ENCODE data around the gene KLK15. TPM values are rescaled to one million over a fixed set of nuclear protein-coding genes. Genes with fewer than 3 reads are reported as not detected.

Gene KLK15
- total RNA-seq, 4 donors from 2014 or later = not detected

DNA sequence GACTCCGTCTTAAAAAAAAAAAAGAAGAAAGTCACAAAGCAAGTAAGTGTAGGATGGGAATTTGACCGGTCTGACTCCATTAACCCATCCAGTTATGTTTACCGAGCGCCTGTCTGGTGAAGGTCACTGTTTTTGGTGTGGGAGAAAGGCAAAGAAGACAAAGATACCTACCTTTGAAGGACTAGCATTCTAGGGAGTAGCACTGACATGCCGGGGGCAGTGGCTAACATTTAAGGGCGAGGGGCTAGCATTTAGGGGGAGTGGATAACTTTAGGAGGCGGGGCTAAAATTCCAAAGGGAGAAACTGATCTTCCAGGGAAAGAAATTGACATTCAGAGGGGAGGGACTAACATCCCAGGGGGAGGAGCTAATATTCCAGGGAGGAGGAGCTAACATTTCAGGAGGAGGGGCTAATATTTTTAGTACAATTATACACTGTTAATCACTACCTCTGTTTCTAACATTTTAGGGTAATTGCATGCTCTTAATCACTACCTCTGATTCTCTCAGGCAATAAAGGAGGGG, 54.4 kb downstream of the KLK15 start:
- ATAC-seq = no peak
- WGBS, 2 donors (ENCODE audit: low coverage in 1 of 2) = 30 to 51% methylated on average over 2 to 7 of the region's 7 CpGs
- peaks cover 95% of the 10 kb centered on the region for H3K27me3 ChIP-seq

DNA sequence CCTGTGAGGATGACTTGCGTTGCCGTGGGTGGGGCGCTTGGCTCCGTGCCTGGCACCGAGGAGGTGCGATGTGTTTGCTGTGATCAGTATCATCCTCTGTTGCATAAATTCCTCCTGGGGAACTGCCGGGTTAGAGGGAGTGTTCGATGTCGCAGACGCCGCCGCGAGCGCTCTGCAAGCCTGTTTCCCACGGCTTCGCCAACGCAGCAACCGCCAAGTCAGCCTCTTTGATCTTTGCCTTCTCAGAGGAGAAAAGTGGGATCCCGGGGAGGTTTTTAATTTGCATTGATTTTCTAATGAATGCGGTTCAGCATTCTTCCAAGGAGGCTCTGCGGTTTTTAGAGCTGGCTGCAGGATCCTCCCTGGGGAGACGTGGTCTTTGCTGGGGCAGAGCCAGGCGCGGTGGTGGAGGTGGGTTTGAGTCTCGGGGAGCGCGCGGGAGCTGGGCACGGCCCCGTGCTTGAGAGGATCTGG, 55.5 kb downstream of the KLK15 start:
- Histone ChIP-seq H3K36me3 (no peaks in the 10 kb centered on the region), H3K9me3 (peaks cover 0 to 13% (median 0%) of the 10 kb centered on the region in 3 donors), H3K27me3 (peaks cover 100% of the 10 kb centered on the region), H3K4me3 (no peak overlapping the region), H3K4me1 (no peaks in the 10 kb centered on the region), H3K27ac (no peak overlapping the region)
- 0% methylated on average over 6 to 7 of the region's 30 CpGs for WGBS, 2 donors (ENCODE audit: low coverage in 1 of 2)
- ATAC-seq = no peak
- TF ChIP-seq CTCF (IDR thresholded peaks at IDR 0.05) (no peak), EP300 (IDR thresholded peaks at IDR 0.05) (no peak), POLR2A (IDR thresholded peaks at IDR 0.05) (no peak), POLR2AphosphoS5 (IDR thresholded peaks at IDR 0.05) (no peak)

More for the DNA sequence above, 54.4 kb downstream of the KLK15 start:
- Histone ChIP-seq H3K4me1 (peaks cover 0 to 4% (median 0%) of the 10 kb centered on the region in 3 donors), H3K36me3 (no peaks in the 10 kb centered on the region), H3K9me3 (peaks cover 0 to 13% (median 0%) of the 10 kb centered on the region in 3 donors), H3K27ac (no peak overlapping the region), H3K4me3 (no peak overlapping the region)
- TF ChIP-seq POLR2A (IDR thresholded peaks at IDR 0.05) (no peak), CTCF (IDR thresholded peaks at IDR 0.05) (no peak), EP300 (IDR thresholded peaks at IDR 0.05) (no peak), POLR2AphosphoS5 (IDR thresholded peaks at IDR 0.05) (no peak)

- ATAC-seq = no peak
- Histone ChIP-seq H3K9me3 (peaks cover 0 to 18% (median 0%) of the 10 kb centered on the region in 3 donors), H3K4me3 (no peak overlapping the region), H3K36me3 (no peaks in the 10 kb centered on the region), H3K27me3 (peaks cover 100% of the 10 kb centered on the region), H3K4me1 (no peaks in the 10 kb centered on the region), H3K27ac (no peak overlapping the region)
- 43 to 48% methylated on average over 3 to 4 of the region's 4 CpGs for WGBS, 2 donors (ENCODE audit: low coverage in 1 of 2)
- TF ChIP-seq POLR2AphosphoS5 (IDR thresholded peaks at IDR 0.05) (no peak), EP300 (IDR thresholded peaks at IDR 0.05) (no peak), POLR2A (IDR thresholded peaks at IDR 0.05) (no peak), CTCF (IDR thresholded peaks at IDR 0.05) (no peak)
Observed at GRCh38 chr19:50777261-50777660, 56.1 kb downstream of the KLK15 start.

GRCh38 chr19:50776131-50776530, 57.2 kb downstream of the KLK15 start:
- Histone ChIP-seq H3K9me3 (peaks cover 0 to 18% (median 0%) of the 10 kb centered on the region in 3 donors), H3K4me1 (no peaks in the 10 kb centered on the region), H3K4me3 (no peak overlapping the region), H3K36me3 (no peaks in the 10 kb centered on the region), H3K27ac (no peak overlapping the region), H3K27me3 (peaks cover 100% of the 10 kb centered on the region)
- TF ChIP-seq CTCF (IDR thresholded peaks at IDR 0.05) = no peak
- TF ChIP-seq POLR2A (IDR thresholded peaks at IDR 0.05) = no peak
- no peak for TF ChIP-seq EP300 (IDR thresholded peaks at IDR 0.05)
- no peak for TF ChIP-seq POLR2AphosphoS5 (IDR thresholded peaks at IDR 0.05)
- 50 to 76% methylated on average over 2 to 5 of the region's 5 CpGs for WGBS, 2 donors (ENCODE audit: low coverage in 1 of 2)
- no peak for ATAC-seq

Small RNA genes within 50 kb of the gene (small RNA-seq; reads per million reads assigned to genes)
- gene SNORD88A = 122 to 157 (median 133) reads per million in 4 donors
- gene SNORD88B = 0 reads per million in 4 donors
- 0 reads per million in 4 donors for gene SNORD88C

Other genes with a start within 250 kb of the KLK15 start
- gene SYT3, start 193.7 kb downstream of the KLK15 start, total RNA-seq = under 1 TPM in 1 of 4 donors, not detected in 3; 0.42 TPM
- not detected for gene C19orf81, start 184.1 kb downstream of the KLK15 start, total RNA-seq
- gene SHANK1, start 113.8 kb downstream of the KLK15 start, total RNA-seq = under 1 TPM in 3 of 4 donors, not detected in 1; 0.15 to 0.40 (median 0.31) TPM
- 10 to 100 TPM in 2 of 4 donors, 1 to 10 TPM in 2; 4.6 to 17.1 (median 8.4) TPM for gene CLEC11A, start 110.2 kb downstream of the KLK15 start, total RNA-seq
- not detected for gene GPR32, start 63.1 kb downstream of the KLK15 start, total RNA-seq
- gene ACP4, start 43.2 kb downstream of the KLK15 start, total RNA-seq = not detected
- not detected for gene KLK1, start 9.8 kb downstream of the KLK15 start, total RNA-seq
- gene KLK3, start 21.3 kb upstream of the KLK15 start, total RNA-seq = not detected
- not detected for gene KLK2, start 39.9 kb upstream of the KLK15 start, total RNA-seq
- not detected for gene KLK4, start 77.8 kb upstream of the KLK15 start, total RNA-seq
- gene KLK5, start 119.5 kb upstream of the KLK15 start, total RNA-seq = 1 to 10 TPM in 1 of 4 donors, not detected in 3; 1.2 TPM
- gene KLK6, start 136.0 kb upstream of the KLK15 start, total RNA-seq = 1 to 10 TPM in 2 of 4 donors, not detected in 2; 1.1 to 7.8 TPM
- gene KLK7, start 150.3 kb upstream of the KLK15 start, total RNA-seq = 10 to 100 TPM in 1 of 4 donors, under 1 TPM in 1, not detected in 2; 0.31 to 16.7 TPM
- 1 to 10 TPM in 2 of 4 donors, not detected in 2; 2.3 to 4.6 TPM for gene KLK8, start 168.0 kb upstream of the KLK15 start, total RNA-seq
- 1 to 10 TPM in 3 of 4 donors, not detected in 1; 1.7 to 6.7 (median 4.1) TPM for gene KLK10, start 186.1 kb upstream of the KLK15 start, total RNA-seq
- 10 to 100 TPM in 1 of 4 donors, under 1 TPM in 1, not detected in 2; 0.78 to 12.3 TPM for gene KLK11, start 193.0 kb upstream of the KLK15 start, total RNA-seq
- 1 to 10 TPM in 1 of 4 donors, under 1 TPM in 2, not detected in 1; 0.40 to 1.2 (median 0.54) TPM for gene KLK12, start 201.4 kb upstream of the KLK15 start, total RNA-seq
- 1 to 10 TPM in 3 of 4 donors, not detected in 1; 1.3 to 6.1 (median 5.1) TPM for gene KLK13, start 231.5 kb upstream of the KLK15 start, total RNA-seq
- not detected for gene KLK14, start 249.3 kb upstream of the KLK15 start, total RNA-seq

Data from gastroesophageal sphincter (tissue), 4 donors.